PC-9 (cell line): ENCODE data around the gene NAT8L.

Experiments
- EZH2 ChIP-seq: fragments of 200-600 bp; sonication (generic); IDR thresholded peaks from 2 replicates; pipeline ENCODE4 v1.8.0; 2017; ENCODE audit warnings: antibody characterized with exemption, low read depth
- TF ChIP-seq, protein P1 (sequence below): fragments of 200-600 bp; sonication (generic); conservative IDR thresholded peaks from 2 replicates; pipeline ENCODE4 v1.6.1; 2017; ENCODE audit warnings: mixed run types, antibody characterized with exemption, mild to moderate bottlenecking, moderate library complexity

DNA sequence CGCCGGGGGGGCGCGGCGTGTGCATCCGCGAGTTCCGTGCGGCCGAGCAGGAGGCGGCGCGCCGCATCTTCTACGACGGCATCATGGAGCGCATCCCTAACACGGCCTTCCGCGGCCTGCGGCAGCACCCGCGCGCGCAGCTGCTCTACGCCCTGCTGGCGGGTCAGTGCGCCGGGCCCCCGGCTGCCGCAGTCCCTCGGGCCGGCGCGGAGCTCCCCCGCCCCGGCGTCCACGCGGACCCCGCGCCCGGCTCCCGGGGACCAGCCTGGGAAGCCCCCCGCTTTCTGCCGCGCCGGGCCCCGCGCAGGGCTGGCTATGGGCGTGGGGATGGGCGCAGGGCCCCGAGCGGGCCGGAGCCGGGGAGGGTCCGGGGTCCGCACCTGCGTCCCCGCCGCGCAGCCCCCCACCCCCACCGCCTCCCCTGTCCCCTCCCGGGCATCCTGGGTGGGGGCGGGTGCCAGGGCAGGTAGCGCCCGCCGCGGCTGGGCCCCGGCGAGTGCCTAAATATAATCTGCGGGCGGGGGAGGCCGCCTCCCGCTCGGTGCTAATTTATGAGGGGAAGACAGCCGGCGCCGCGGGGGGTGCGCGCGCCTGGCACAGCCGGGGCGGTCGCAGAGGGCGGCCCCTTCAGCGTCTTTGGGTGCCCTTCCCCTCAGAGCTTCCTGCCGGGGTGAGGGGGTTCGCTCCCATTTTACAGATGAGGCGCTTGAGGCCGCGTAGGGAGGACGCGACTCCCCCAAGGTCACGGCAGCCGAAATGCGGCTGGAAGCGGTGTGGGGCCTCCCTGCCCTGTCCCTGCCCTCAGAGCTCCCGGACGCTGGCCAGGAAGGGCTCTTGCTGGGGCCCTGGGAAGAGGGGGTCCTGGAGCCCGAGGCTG lies 837 bp downstream of the NAT8L start:
- TF ChIP-seq, protein P1, sequence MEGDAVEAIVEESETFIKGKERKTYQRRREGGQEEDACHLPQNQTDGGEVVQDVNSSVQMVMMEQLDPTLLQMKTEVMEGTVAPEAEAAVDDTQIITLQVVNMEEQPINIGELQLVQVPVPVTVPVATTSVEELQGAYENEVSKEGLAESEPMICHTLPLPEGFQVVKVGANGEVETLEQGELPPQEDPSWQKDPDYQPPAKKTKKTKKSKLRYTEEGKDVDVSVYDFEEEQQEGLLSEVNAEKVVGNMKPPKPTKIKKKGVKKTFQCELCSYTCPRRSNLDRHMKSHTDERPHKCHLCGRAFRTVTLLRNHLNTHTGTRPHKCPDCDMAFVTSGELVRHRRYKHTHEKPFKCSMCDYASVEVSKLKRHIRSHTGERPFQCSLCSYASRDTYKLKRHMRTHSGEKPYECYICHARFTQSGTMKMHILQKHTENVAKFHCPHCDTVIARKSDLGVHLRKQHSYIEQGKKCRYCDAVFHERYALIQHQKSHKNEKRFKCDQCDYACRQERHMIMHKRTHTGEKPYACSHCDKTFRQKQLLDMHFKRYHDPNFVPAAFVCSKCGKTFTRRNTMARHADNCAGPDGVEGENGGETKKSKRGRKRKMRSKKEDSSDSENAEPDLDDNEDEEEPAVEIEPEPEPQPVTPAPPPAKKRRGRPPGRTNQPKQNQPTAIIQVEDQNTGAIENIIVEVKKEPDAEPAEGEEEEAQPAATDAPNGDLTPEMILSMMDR: no peak
- no peak for TF ChIP-seq EZH2
